Measurements from ENCODE around the gene CBR3.
"Not testable (repeated sequence)": the region's sequence is repeated elsewhere in the genome, so short reads cannot be mapped to it uniquely, and the experiment has no call there.

The CBR3 gene

DNA sequence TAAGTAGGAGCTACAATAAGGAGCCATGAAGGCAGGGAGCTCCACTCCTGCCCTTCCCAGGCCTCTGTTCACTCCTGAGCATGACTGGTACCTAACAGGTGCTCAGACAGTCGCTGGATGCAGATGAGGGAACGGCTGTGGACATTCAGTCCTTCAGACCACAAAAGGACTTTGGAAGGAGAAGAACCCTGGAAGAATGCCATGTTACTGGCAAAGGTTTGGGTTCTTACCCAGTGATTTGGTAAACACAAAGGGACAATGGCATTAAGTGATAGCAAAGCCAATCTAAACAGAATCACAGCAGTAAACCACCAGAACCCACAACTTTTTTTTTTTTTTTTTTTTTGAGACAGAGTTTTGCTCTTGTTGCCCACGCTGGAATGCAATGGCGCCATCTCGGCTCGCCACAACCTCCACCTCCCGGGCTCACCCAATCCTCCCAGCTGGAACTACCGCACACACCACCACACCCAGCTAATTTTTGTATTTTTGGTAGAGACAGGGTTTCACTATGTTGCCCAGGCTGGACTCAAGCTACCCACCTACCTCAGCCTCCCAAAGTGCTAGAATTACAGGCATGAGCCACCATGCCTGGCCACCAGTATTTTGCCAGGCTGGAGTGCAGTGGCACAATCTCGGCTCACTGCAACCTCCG, 7.5 kb upstream of the CBR3 start:
- DNase-seq (ENCODE audit: insufficient read length, low spot score) (no peak), FAIRE-seq (no peak)
- no peak for TF ChIP-seq POU2F2 (IDR thresholded peaks at IDR 0.05; ENCODE audit: low read depth, low read length)
- TF ChIP-seq TAF1 (IDR thresholded peaks at IDR 0.05; ENCODE audit: low read depth, low read length) = no peak
- TF ChIP-seq PAX5 (IDR thresholded peaks at IDR 0.05; ENCODE audit: insufficient read depth, low read length, severe bottlenecking) = no peak
- TF ChIP-seq SPI1 (IDR thresholded peaks at IDR 0.05; ENCODE audit: low read depth, low read length) = no peak
- TF ChIP-seq POLR2A (IDR thresholded peaks at IDR 0.05; ENCODE audit: low read depth, low read length) = no peak
- TF ChIP-seq POLR2AphosphoS5 (IDR thresholded peaks at IDR 0.05; ENCODE audit: low read depth, low read length) = no peak

GRCh38 chr21:36127977-36128376, 6.9 kb upstream of the CBR3 start:
- TF ChIP-seq SPI1 (IDR thresholded peaks at IDR 0.05; ENCODE audit: low read depth, low read length) = no peak
- no peak for TF ChIP-seq POU2F2 (IDR thresholded peaks at IDR 0.05; ENCODE audit: low read depth, low read length)
- no peak for TF ChIP-seq PAX5 (IDR thresholded peaks at IDR 0.05; ENCODE audit: insufficient read depth, low read length, severe bottlenecking)
- TF ChIP-seq POLR2AphosphoS5 (IDR thresholded peaks at IDR 0.05; ENCODE audit: low read depth, low read length) = no peak
- TF ChIP-seq TAF1 (IDR thresholded peaks at IDR 0.05; ENCODE audit: low read depth, low read length) = no peak
- no peak for TF ChIP-seq POLR2A (IDR thresholded peaks at IDR 0.05; ENCODE audit: low read depth, low read length)
- FAIRE-seq = no peak
- DNase-seq (ENCODE audit: insufficient read length, low spot score) = no peak

DNA sequence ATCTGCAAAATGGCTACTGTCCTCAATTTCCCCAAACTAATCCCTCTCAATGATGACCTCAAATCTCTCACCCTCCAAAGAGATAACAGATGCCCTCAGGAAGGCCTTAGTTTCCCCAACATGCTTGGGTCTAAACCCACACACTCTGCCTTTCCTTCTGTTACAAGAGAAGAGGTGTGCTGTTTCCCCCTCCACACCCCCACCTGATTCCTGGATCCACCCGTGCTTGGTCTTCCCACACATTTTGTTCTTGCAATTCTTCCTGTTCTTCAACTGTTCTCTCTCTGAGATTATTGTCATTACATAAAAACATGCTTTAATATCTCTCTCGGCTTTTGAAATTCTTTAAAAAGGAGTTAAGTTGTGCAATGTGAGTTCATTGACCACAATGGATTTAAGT, 5.7 kb upstream of the CBR3 start:
- DNase-seq (ENCODE audit: insufficient read length, low spot score) = no peak
- TF ChIP-seq POLR2A (IDR thresholded peaks at IDR 0.05; ENCODE audit: low read depth, low read length) (no peak), SPI1 (IDR thresholded peaks at IDR 0.05; ENCODE audit: low read depth, low read length) (no peak), POLR2AphosphoS5 (IDR thresholded peaks at IDR 0.05; ENCODE audit: low read depth, low read length) (no peak), PAX5 (IDR thresholded peaks at IDR 0.05; ENCODE audit: insufficient read depth, low read length, severe bottlenecking) (no peak), TAF1 (IDR thresholded peaks at IDR 0.05; ENCODE audit: low read depth, low read length) (no peak), POU2F2 (IDR thresholded peaks at IDR 0.05; ENCODE audit: low read depth, low read length) (no peak)
- no peak for FAIRE-seq

- not testable (repeated sequence) for FAIRE-seq; DNase-seq (ENCODE audit: insufficient read length, low spot score)
Measured at GRCh38 chr21:36130414-36130762, 4.5 kb upstream of the CBR3 start.

DNA sequence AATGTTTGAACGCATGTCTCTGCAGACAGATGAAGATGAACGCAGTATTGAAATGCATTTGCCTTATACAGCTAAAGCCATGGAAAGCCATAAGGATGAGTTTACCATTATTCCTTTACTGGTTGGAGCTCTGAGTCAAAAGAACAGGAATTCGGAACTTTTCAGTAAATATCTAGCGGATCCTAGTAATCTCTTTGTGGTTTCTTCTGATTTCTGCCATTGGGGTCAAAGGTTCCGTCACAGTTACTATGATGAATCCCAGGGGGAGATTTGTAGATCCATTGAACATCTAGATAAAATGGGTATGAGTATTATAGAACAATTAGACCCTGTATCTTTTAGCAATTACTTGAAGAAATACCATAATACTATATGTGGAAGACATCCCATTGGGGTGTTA, 4.0 kb upstream of the CBR3 start:
- FAIRE-seq; DNase-seq (ENCODE audit: insufficient read length, low spot score): not testable (repeated sequence)

DNA sequence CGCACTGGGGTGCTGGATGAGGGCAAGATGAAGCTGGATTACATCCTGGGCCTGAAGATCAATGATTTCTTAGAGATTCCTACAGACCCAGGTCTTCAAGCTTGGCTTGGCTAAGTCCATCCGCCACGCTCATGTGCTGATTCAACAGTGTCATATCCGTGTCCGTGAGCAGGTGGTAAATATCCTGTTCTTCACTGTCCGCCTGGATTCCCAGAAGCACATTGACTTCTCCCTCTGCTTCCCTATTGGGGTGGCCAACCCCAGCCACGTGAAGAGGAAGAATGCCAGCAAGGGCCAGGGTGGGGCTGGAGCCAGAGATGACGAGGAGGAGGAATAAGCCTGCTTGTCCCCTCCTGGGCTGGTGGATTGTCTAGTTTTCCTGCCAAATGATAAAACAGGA, 2.2 kb upstream of the CBR3 start:
- DNase-seq (ENCODE audit: insufficient read length, low spot score) = no peak
- FAIRE-seq = no peak
- TF ChIP-seq POLR2AphosphoS5 (IDR thresholded peaks at IDR 0.05; ENCODE audit: low read depth, low read length) (no peak), PAX5 (IDR thresholded peaks at IDR 0.05; ENCODE audit: insufficient read depth, low read length, severe bottlenecking) (no peak), TAF1 (IDR thresholded peaks at IDR 0.05; ENCODE audit: low read depth, low read length) (no peak), POLR2A (IDR thresholded peaks at IDR 0.05; ENCODE audit: low read depth, low read length) (no peak), POU2F2 (IDR thresholded peaks at IDR 0.05; ENCODE audit: low read depth, low read length) (no peak), SPI1 (IDR thresholded peaks at IDR 0.05; ENCODE audit: low read depth, low read length) (no peak)

DNA sequence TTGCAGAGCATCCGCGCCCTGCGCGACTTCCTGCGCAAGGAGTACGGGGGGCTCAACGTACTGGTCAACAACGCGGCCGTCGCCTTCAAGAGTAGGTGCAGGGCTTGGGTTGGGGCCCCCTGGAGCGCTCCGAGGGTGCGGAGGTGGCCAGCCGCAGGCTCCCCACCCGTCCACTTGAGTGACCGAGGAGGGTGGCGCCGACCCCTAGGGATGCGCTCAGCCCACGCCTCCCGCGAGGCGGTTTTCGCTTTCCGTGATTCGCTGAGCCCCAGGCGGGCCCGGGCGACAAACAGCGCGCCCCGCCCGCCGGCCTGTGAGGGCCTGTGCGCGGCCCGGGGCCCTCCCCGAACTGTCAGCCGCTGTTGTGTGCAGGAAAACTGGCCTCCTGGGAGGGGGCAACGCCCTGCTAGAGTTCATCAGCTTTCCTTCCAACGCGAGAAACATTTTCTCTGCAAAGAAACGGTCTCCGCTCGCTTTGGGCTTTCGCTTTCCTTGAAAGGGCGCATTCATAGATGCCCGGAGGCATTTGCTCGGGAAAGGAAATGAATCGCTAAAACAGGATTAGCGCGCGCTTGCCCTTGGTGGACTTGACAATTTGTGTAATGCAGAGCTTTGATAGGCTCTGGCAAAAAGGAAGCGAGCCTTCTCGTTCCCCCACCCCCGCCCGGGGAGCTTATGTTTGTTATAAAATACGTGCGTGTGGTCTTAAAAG, 668 bp downstream of the CBR3 start:
- TF ChIP-seq TAF1 (IDR thresholded peaks at IDR 0.05; ENCODE audit: low read depth, low read length) = no peak
- peak; percentile 41 for TF ChIP-seq SPI1 (IDR thresholded peaks at IDR 0.05; ENCODE audit: low read depth, low read length)
- DNase-seq (ENCODE audit: insufficient read length, low spot score) (peak; percentile 48), FAIRE-seq (peak; percentile 50)

- not testable (repeated sequence) for FAIRE-seq; DNase-seq (ENCODE audit: insufficient read length, low spot score)
Measured at GRCh38 chr21:36139791-36140190, 4.9 kb downstream of the CBR3 start.

DNA sequence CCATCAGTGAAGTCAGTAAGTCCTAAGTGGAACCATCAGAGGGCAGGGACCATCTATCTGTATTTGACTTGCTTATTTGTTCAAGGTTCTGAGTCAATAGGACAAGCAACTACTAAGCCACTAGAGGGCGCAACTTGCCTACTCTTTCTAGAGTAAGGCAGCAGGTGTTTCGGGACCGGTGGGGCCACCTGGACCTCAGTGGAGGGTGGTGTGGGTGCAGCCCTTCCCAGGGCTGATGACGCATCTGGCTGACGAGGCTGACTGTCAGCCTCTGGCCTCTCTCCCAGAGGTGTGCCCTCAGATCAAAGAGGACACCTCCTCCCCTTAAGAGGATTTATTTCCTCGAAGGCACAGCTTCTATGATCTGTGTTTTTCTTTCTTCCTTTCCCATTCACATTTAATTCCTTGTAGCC, 6.6 kb downstream of the CBR3 start:
- FAIRE-seq = peak; percentile 90
- TF ChIP-seq POLR2A (IDR thresholded peaks at IDR 0.05; ENCODE audit: low read depth, low read length) (no peak), TAF1 (IDR thresholded peaks at IDR 0.05; ENCODE audit: low read depth, low read length) (no peak), POU2F2 (IDR thresholded peaks at IDR 0.05; ENCODE audit: low read depth, low read length) (no peak)

DNA sequence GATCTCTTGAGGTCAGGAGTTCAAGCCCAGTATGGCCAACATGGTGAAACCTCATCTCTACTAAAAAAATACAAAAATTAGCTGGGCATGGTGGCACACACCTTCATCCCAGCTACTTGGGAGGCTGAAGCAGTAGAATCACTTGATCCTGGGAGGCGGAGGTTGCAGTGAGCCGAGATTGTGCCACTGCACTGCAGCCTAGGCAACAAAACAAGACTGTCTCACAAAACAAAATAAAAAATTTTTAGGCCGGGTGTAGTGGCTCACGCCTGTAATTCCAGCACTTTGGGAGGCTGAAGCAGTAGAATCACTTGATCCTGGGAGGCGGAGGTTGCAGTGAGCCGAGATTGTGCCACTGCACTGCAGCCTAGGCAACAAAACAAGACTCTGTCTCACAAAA, 9.4 kb downstream of the CBR3 start:
- DNase-seq (ENCODE audit: insufficient read length, low spot score); FAIRE-seq: not testable (repeated sequence)

More for the DNA sequence above, 6.6 kb downstream of the CBR3 start:
- DNase-seq (ENCODE audit: insufficient read length, low spot score) = peak; percentile 43

DNA sequence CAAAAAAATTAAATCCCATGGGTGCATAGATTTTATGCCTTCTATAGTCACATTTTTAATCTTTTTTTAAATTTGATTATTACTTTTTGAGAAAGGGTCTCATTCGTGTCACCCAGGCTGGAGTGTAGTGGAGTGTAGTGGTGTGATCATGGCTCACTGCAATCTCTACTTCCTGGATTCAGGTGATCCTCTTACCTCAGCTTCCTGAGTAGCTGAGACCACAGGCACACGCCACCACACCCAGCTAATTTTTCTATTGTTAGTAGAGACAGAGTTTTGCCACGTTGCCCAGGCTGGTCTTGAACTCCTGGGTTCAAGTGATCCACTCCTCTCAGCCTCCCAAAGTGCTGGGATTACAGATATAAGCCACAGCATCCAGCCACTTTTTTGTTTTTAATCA, 10.4 kb downstream of the CBR3 start:
- FAIRE-seq = peak; percentile 38
- no peak for TF ChIP-seq PAX5 (IDR thresholded peaks at IDR 0.05; ENCODE audit: insufficient read depth, low read length, severe bottlenecking)
- TF ChIP-seq TAF1 (IDR thresholded peaks at IDR 0.05; ENCODE audit: low read depth, low read length) = no peak
- no peak for TF ChIP-seq SPI1 (IDR thresholded peaks at IDR 0.05; ENCODE audit: low read depth, low read length)
- TF ChIP-seq POU2F2 (IDR thresholded peaks at IDR 0.05; ENCODE audit: low read depth, low read length) = no peak
- no peak for TF ChIP-seq POLR2A (IDR thresholded peaks at IDR 0.05; ENCODE audit: low read depth, low read length)
- no peak for TF ChIP-seq POLR2AphosphoS5 (IDR thresholded peaks at IDR 0.05; ENCODE audit: low read depth, low read length)
- no peak for DNase-seq (ENCODE audit: insufficient read length, low spot score)

All from GM12891 (cell line).